HAP-1 (cell line): Measurements from ENCODE around the gene DLGAP4.

Experiments
- DNase-seq, 2 experiments: peaks; one replicate each; pipeline ENCODE4 v3.0.0-alpha.2; 2016 to 2020; ENCODE audit warnings: low spot score in 2 of 2
- H3K27me3 ChIP-seq: fragments of 250-450 bp; sonication (Bioruptor Pico); 2 replicates; pipeline ENCODE4 v1.5.1; 2020; ENCODE audit warnings: low read depth, mild to moderate bottlenecking, moderate library complexity
- H3K36me3 ChIP-seq: fragments of 250-450 bp; sonication (Bioruptor Pico); replicated peaks from 2 replicates; pipeline ENCODE4 v1.5.1; 2020; ENCODE audit warnings: mild to moderate bottlenecking
- H3K4me1 ChIP-seq: fragments of 250-450 bp; sonication (Bioruptor Pico); 2 replicates; pipeline ENCODE4 v1.5.1; 2020; ENCODE audit warnings: mild to moderate bottlenecking
- H3K4me3 ChIP-seq: fragments of 250-450 bp; sonication (Bioruptor Pico); 2 replicates; pipeline ENCODE4 v1.5.1; 2020; ENCODE audit warnings: mild to moderate bottlenecking, moderate library complexity
- H3K9me3 ChIP-seq: fragments of 250-450 bp; sonication (Bioruptor Pico); 2 replicates; pipeline ENCODE4 v1.5.1; 2020; ENCODE audit warnings: mild to moderate bottlenecking, moderate library complexity
- in situ Hi-C: fragments of 300-500 bp; cut with MboI; formaldehyde crosslinking; loops from 3 replicates; pipeline ENCODE4 v1.14.3; 2020; ENCODE audit warnings: low sequenced_read_pairs, inconsistent platforms, mixed read lengths

The DLGAP4 gene

DNA sequence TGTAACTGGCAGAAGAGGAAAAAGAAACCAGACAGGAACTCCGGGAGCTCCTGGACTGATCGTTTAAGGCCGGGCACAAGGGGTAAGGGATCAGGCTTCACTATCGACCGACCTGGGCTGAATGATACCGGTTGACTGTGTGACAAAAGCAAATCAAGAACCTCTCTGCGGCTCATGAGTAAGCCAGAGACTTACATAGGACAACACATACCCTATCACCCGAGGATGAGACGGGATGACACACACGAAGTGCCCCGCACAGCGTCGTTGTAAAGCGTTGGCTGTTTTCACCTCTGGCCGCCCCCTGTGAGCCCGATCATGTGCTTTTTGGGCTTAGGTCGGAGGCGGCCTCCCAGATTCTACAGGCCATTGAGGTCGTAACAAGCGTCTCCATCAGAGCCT lies 266.6 kb downstream of the DLGAP4 start:
- Histone ChIP-seq H3K36me3 (no peaks in the 10 kb centered on the region; the same call in 1 of the 2 replicates), H3K4me3 (peak overlapping the region; percentile 64), H3K9me3 (no peaks in the 10 kb centered on the region), H3K27me3 (no peaks in the 10 kb centered on the region), H3K4me1 (peaks cover 24% of the 10 kb centered on the region)
- DNase-seq: peak; percentile 19 to 48
- in situ Hi-C loops: no loop called here

- Histone ChIP-seq H3K4me1 (peaks cover 24% of the 10 kb centered on the region), H3K9me3 (no peaks in the 10 kb centered on the region), H3K36me3 (peaks cover under 1% of the 10 kb centered on the region), H3K27me3 (no peaks in the 10 kb centered on the region), H3K4me3 (peak within 1 kb of the TSS; percentile 88)
- peak; percentile 87 to 93 for DNase-seq
- in situ Hi-C loops: no loop called here
Measured at GRCh38 chr20:36573103-36573797, 267.1 kb downstream of the DLGAP4 start, which contains the start of gene TGIF2. TGIF2 (plus strand) TSS chr20:36573597; CDS start chr20:36578775, 5,178 bp downstream.

DNA sequence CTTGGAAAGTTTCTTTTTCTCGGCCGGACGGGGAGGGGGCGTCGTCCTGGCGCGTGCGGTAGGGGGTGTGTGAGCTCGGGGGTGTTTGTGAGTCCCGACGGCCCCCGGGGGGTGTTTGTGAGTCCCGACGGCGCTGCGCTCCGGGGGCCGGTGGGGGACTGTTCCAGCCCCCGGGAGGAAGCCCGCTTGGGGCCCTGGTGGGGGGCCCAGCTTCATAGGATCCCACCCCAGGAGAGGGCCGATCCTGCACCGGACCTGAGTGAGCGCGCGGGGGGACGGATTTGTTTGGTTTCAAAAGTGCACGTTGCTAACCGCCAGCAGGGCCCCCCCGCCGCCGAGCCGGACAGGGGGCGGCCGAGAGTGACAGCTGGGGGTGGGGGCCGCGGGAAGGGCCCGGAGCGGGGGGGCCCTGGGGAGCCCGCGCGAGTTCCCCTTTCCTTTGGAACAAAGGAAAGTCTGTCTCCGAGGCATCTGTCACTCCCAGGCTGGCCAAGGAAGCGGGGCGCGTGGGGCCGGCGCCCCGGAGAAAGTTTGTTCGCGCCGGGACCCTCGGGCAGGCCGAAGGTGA lies 267.7 kb downstream of the DLGAP4 start:
- no peaks in the 10 kb centered on the region for H3K9me3 ChIP-seq
- H3K4me1 ChIP-seq: peaks cover 24% of the 10 kb centered on the region
- H3K27me3 ChIP-seq: no peaks in the 10 kb centered on the region
- H3K4me3 ChIP-seq: peak overlapping the region; percentile 88
- DNase-seq: peak in 1 of 2 experiments; percentile 21
- in situ Hi-C loops: no loop called here
- H3K36me3 ChIP-seq: peaks cover 6% of the 10 kb centered on the region

GRCh38 chr20:36574366-36575135 lies 268.4 kb downstream of the DLGAP4 start:
- H3K27me3 ChIP-seq: no peaks in the 10 kb centered on the region
- peak overlapping the region; percentile 88 for H3K4me3 ChIP-seq
- peaks cover 13% of the 10 kb centered on the region for H3K36me3 ChIP-seq
- peaks cover 24% of the 10 kb centered on the region for H3K4me1 ChIP-seq
- in situ Hi-C loops: no loop called here
- peak; percentile 28 to 79 for DNase-seq
- no peaks in the 10 kb centered on the region for H3K9me3 ChIP-seq

DNA sequence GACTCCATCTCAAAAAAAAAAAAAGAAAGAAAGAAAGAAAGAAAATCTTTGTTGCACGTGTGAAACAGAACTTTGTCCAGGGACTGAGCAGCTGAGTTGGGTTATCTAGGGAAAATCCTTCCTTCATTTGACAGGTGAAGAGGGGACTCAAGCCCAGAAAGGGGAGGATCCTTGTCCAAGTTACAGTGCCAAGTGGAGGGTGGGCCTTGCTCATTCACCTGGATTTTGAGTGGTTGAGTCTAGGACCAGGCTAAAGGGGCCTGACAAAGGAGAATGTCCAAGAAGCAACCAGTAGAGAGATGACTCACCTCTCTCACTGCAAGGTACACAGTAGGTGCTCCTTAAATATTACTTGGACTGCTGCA lies 269.9 kb downstream of the DLGAP4 start:
- no peaks in the 10 kb centered on the region for H3K27me3 ChIP-seq
- H3K36me3 ChIP-seq: peaks cover 25% of the 10 kb centered on the region
- no peak overlapping the region for H3K4me3 ChIP-seq
- H3K9me3 ChIP-seq: no peaks in the 10 kb centered on the region
- peaks cover 24% of the 10 kb centered on the region for H3K4me1 ChIP-seq
- in situ Hi-C loops: no loop called here
- no peak for DNase-seq
